ENCODE measurements around the gene CMTM4.
"Not testable (repeated sequence)": the region's sequence is repeated elsewhere in the genome, so short reads cannot be mapped to it uniquely, and the experiment has no call there.

The CMTM4 gene

GRCh38 chr16:66600477-66600876, 96.1 kb downstream of the CMTM4 start:
- POLR2A ChIA-PET = no interaction called here

GRCh38 chr16:66599726-66600125, 96.8 kb downstream of the CMTM4 start:
- DNase-seq (ENCODE audit: low read depth, low spot score) = no peak
- ChIA-PET CTCF (interaction anchor here (1.3 to 2.0 kb wide), 2 partner anchors 9 to 115 kb away, joined by 3 to 12 read pairs; no protein-coding TSS in a partner anchor), POLR2A (no interaction called here)
- no peak for TF ChIP-seq CTCF (IDR thresholded peaks at IDR 0.05; ENCODE audit: insufficient read depth, low read length, missing control alignments)
- no peak overlapping the region for H3K4me3 ChIP-seq (ENCODE audit: low read depth, low read length)

More at GRCh38 chr16:66600477-66600876, 96.1 kb downstream of the CMTM4 start:
- CTCF ChIA-PET = interaction anchor here (1.0 to 2.4 kb wide), 3 partner anchors 19 to 194 kb away, joined by 3 to 12 read pairs (median 4); no protein-coding TSS in a partner anchor
- H3K4me3 ChIP-seq (ENCODE audit: low read depth, low read length) = no peak overlapping the region
- no peak for DNase-seq (ENCODE audit: low read depth, low spot score)
- TF ChIP-seq CTCF (IDR thresholded peaks at IDR 0.05; ENCODE audit: insufficient read depth, low read length, missing control alignments) = no peak

GRCh38 chr16:66598111-66598510, 98.4 kb downstream of the CMTM4 start:
- POLR2A ChIA-PET = no interaction called here
- CTCF ChIA-PET = interaction anchor here (1.5 to 2.0 kb wide), 2 partner anchors 10 to 11 kb away, joined by 10 to 12 read pairs; no protein-coding TSS in a partner anchor
- TF ChIP-seq CTCF (IDR thresholded peaks at IDR 0.05; ENCODE audit: insufficient read depth, low read length, missing control alignments) = no peak

GRCh38 chr16:66596986-66597848, 99.3 kb downstream of the CMTM4 start:
- CTCF ChIA-PET = interaction anchor here (1.5 kb wide), 1 partner anchor 11 kb away, joined by 10 read pairs; no protein-coding TSS in a partner anchor
- POLR2A ChIA-PET = no interaction called here
- no peak overlapping the region for H3K4me3 ChIP-seq (ENCODE audit: low read depth, low read length)
- no peak for TF ChIP-seq CTCF (IDR thresholded peaks at IDR 0.05; ENCODE audit: insufficient read depth, low read length, missing control alignments)
- DNase-seq (ENCODE audit: low read depth, low spot score) = no peak

More at GRCh38 chr16:66598111-66598510, 98.4 kb downstream of the CMTM4 start:
- no peak overlapping the region for H3K4me3 ChIP-seq (ENCODE audit: low read depth, low read length)
- no peak for DNase-seq (ENCODE audit: low read depth, low spot score)

- POLR2A ChIA-PET; H3K4me3 ChIP-seq (ENCODE audit: low read depth, low read length); DNase-seq (ENCODE audit: low read depth, low spot score): not testable (repeated sequence)
- CTCF ChIA-PET = interaction anchor here (1.5 kb wide), 1 partner anchor 12 kb away, joined by 10 read pairs; no protein-coding TSS in a partner anchor
Observed at GRCh38 chr16:66596559-66596958, 100.0 kb downstream of the CMTM4 start.

GRCh38 chr16:66594739-66595138, 101.8 kb downstream of the CMTM4 start:
- DNase-seq (ENCODE audit: low read depth, low spot score) = no peak
- H3K4me3 ChIP-seq (ENCODE audit: low read depth, low read length) = no peak overlapping the region
- no peak for TF ChIP-seq CTCF (IDR thresholded peaks at IDR 0.05; ENCODE audit: insufficient read depth, low read length, missing control alignments)
- CTCF ChIA-PET = interaction anchor here (0.8 to 2.0 kb wide), 4 partner anchors 9 to 15 kb away, joined by 3 to 11 read pairs (median 5); partner anchors contain the start of gene CMTM3
- POLR2A ChIA-PET = no interaction called here
